Stimulated activated memory B cell treated with anti-CD40 and anti-IgM and Interleukin-4, amounts not matched to agents 10 μg/mL and 1 μg/mL and 100 μg/mL, for 72 hours (primary cell): Measurements from ENCODE around the gene PRRT1B.

Experiments used
- ATAC-seq: fragments of 150-1000 bp; cut with Tn5 transposase; 2 replicates; pipeline ENCODE4 v1.10.0; 2021
- H3K27ac Mint-ChIP-seq: one replicate; pipeline ENCODE4 v1.8.0; 2022; ENCODE audit warnings: mild to moderate bottlenecking, mixed read lengths
- H3K27me3 Mint-ChIP-seq: one replicate; pipeline ENCODE4 v1.8.0; 2022; ENCODE audit warnings: mixed read lengths
- H3K36me3 Mint-ChIP-seq: one replicate; pipeline ENCODE4 v1.8.0; 2022; ENCODE audit warnings: mixed read lengths
- H3K4me1 Mint-ChIP-seq: one replicate; pipeline ENCODE4 v1.8.0; 2022; ENCODE audit warnings: mixed read lengths
- H3K4me3 Mint-ChIP-seq: one replicate; pipeline ENCODE4 v1.8.0; 2022; ENCODE audit warnings: mild to moderate bottlenecking, moderate library complexity, mixed read lengths
- H3K9me3 Mint-ChIP-seq: one replicate; pipeline ENCODE4 v1.8.0; 2022; ENCODE audit warnings: mixed read lengths

Gene PRRT1B

GRCh38 chr9:131554843-131555351 lies 9.6 kb downstream of the PRRT1B start:
- peaks cover 46% of the 10 kb centered on the region for H3K27me3 Mint-ChIP-seq
- H3K9me3 Mint-ChIP-seq: peaks cover 11% of the 10 kb centered on the region
- no peaks in the 10 kb centered on the region for H3K4me1 Mint-ChIP-seq
- peaks cover 5% of the 10 kb centered on the region for H3K36me3 Mint-ChIP-seq
- H3K4me3 Mint-ChIP-seq: no peak overlapping the region
- peak; percentile 47 for ATAC-seq
- no peak overlapping the region for H3K27ac Mint-ChIP-seq

- H3K9me3 Mint-ChIP-seq: peaks cover 10% of the 10 kb centered on the region
- no peak for ATAC-seq
- H3K27ac Mint-ChIP-seq: no peak overlapping the region
- H3K4me1 Mint-ChIP-seq: no peaks in the 10 kb centered on the region
- peaks cover 35% of the 10 kb centered on the region for H3K27me3 Mint-ChIP-seq
- H3K4me3 Mint-ChIP-seq: no peak overlapping the region
- no peaks in the 10 kb centered on the region for H3K36me3 Mint-ChIP-seq
Observed at GRCh38 chr9:131555841-131556673, 10.7 kb downstream of the PRRT1B start.

GRCh38 chr9:131557855-131558548 lies 12.7 kb downstream of the PRRT1B start:
- no peak for ATAC-seq
- Mint-ChIP-seq H3K27ac (no peak overlapping the region), H3K36me3 (peaks cover 4% of the 10 kb centered on the region), H3K4me3 (no peak overlapping the region), H3K4me1 (no peaks in the 10 kb centered on the region), H3K27me3 (peaks cover 25% of the 10 kb centered on the region), H3K9me3 (peaks cover 9% of the 10 kb centered on the region)

- Mint-ChIP-seq H3K27me3 (peaks cover 25% of the 10 kb centered on the region), H3K4me3 (no peak overlapping the region), H3K4me1 (no peaks in the 10 kb centered on the region), H3K27ac (no peak overlapping the region), H3K36me3 (peaks cover 6% of the 10 kb centered on the region), H3K9me3 (peaks cover 9% of the 10 kb centered on the region)
- no peak for ATAC-seq
Observed at GRCh38 chr9:131559421-131560000, 14.2 kb downstream of the PRRT1B start.

- H3K4me1 Mint-ChIP-seq: no peaks in the 10 kb centered on the region
- no peak for ATAC-seq
Observed at GRCh38 chr9:131562032-131562959, 17.0 kb downstream of the PRRT1B start.

GRCh38 chr9:131565369-131565768 lies 20.0 kb downstream of the PRRT1B start:
- Mint-ChIP-seq H3K27ac (no peak overlapping the region), H3K4me3 (no peak overlapping the region), H3K36me3 (peaks cover 31% of the 10 kb centered on the region), H3K4me1 (no peaks in the 10 kb centered on the region), H3K9me3 (peaks cover 5% of the 10 kb centered on the region), H3K27me3 (no peaks in the 10 kb centered on the region)
- ATAC-seq: no peak

More at GRCh38 chr9:131562032-131562959, 17.0 kb downstream of the PRRT1B start:
- peaks cover 5% of the 10 kb centered on the region for H3K9me3 Mint-ChIP-seq
- H3K27ac Mint-ChIP-seq: no peak overlapping the region
- no peak overlapping the region for H3K4me3 Mint-ChIP-seq
- no peaks in the 10 kb centered on the region for H3K27me3 Mint-ChIP-seq
- peaks cover 6% of the 10 kb centered on the region for H3K36me3 Mint-ChIP-seq

- Mint-ChIP-seq H3K27ac (no peak overlapping the region), H3K36me3 (peaks cover 39% of the 10 kb centered on the region), H3K4me1 (no peaks in the 10 kb centered on the region), H3K9me3 (peaks cover under 1% of the 10 kb centered on the region), H3K27me3 (no peaks in the 10 kb centered on the region), H3K4me3 (no peak overlapping the region)
- ATAC-seq: no peak
Observed at GRCh38 chr9:131566158-131566557, 20.8 kb downstream of the PRRT1B start.

- H3K36me3 Mint-ChIP-seq: peaks cover 50% of the 10 kb centered on the region
- no peaks in the 10 kb centered on the region for H3K27me3 Mint-ChIP-seq
- no peaks in the 10 kb centered on the region for H3K9me3 Mint-ChIP-seq
- no peak for ATAC-seq
- no peak overlapping the region for H3K4me3 Mint-ChIP-seq
- H3K27ac Mint-ChIP-seq: no peak overlapping the region
- no peaks in the 10 kb centered on the region for H3K4me1 Mint-ChIP-seq
Observed at GRCh38 chr9:131567910-131568309, 22.6 kb downstream of the PRRT1B start.

GRCh38 chr9:131574730-131575640 lies 29.7 kb downstream of the PRRT1B start:
- no peak for ATAC-seq
- H3K36me3 Mint-ChIP-seq: peaks cover 80% of the 10 kb centered on the region
- peaks cover 28% of the 10 kb centered on the region for H3K4me1 Mint-ChIP-seq
- no peaks in the 10 kb centered on the region for H3K9me3 Mint-ChIP-seq
- H3K27ac Mint-ChIP-seq: no peak overlapping the region
- no peaks in the 10 kb centered on the region for H3K27me3 Mint-ChIP-seq
- no peak overlapping the region for H3K4me3 Mint-ChIP-seq

GRCh38 chr9:131575946-131576853 lies 30.9 kb downstream of the PRRT1B start:
- H3K36me3 Mint-ChIP-seq: peaks cover 80% of the 10 kb centered on the region
- no peaks in the 10 kb centered on the region for H3K27me3 Mint-ChIP-seq
- peak overlapping the region; percentile 10 for H3K27ac Mint-ChIP-seq
- H3K9me3 Mint-ChIP-seq: no peaks in the 10 kb centered on the region
- no peak overlapping the region for H3K4me3 Mint-ChIP-seq
- ATAC-seq: no peak
- peaks cover 38% of the 10 kb centered on the region for H3K4me1 Mint-ChIP-seq

- ATAC-seq: no peak
- H3K27me3 Mint-ChIP-seq: no peaks in the 10 kb centered on the region
- H3K9me3 Mint-ChIP-seq: no peaks in the 10 kb centered on the region
- peaks cover 83% of the 10 kb centered on the region for H3K36me3 Mint-ChIP-seq
- H3K4me3 Mint-ChIP-seq: no peak overlapping the region
- H3K4me1 Mint-ChIP-seq: peaks cover 38% of the 10 kb centered on the region
- peak overlapping the region; percentile 84 for H3K27ac Mint-ChIP-seq
Observed at GRCh38 chr9:131577005-131578000, 32.0 kb downstream of the PRRT1B start.

- Mint-ChIP-seq H3K36me3 (peaks cover 83% of the 10 kb centered on the region), H3K9me3 (no peaks in the 10 kb centered on the region), H3K27me3 (no peaks in the 10 kb centered on the region), H3K4me3 (peak overlapping the region; percentile 45), H3K4me1 (peaks cover 38% of the 10 kb centered on the region), H3K27ac (peak overlapping the region; percentile 84)
- ATAC-seq: no peak
Observed at GRCh38 chr9:131578021-131578420, 32.7 kb downstream of the PRRT1B start.
